Transverse colon (tissue), 3 donors: Measurements from ENCODE around the gene GPC2.

Source experiments
- CTCF ChIP-seq, 5 experiments: fragments of 200-600 bp in 3 of 5; fragments of 450-650 bp in 2 of 5; sonication (generic) in 3 of 5; IDR thresholded peaks; 1 replicate in 2 of 5; 2 replicates in 3 of 5; pipeline ENCODE4 v1.5.1; 2016 to 2017; ENCODE audit warnings: antibody characterized with exemption in 5 of 5, inconsistent platforms in 3 of 5, mild to moderate bottlenecking in 2 of 5, moderate library complexity in 1 of 5
- EP300 ChIP-seq: sonication (generic); formaldehyde crosslinking; IDR thresholded peaks from one replicate; pipeline ENCODE4 v1.6.1; 2017; ENCODE audit warnings: antibody characterized with exemption, low read depth

- TF ChIP-seq EP300, result no peak
- TF ChIP-seq CTCF (IDR thresholded peaks at IDR 0.05), result no peak
Measured at GRCh38 chr7:100211342-100211780, 34.2 kb upstream of the GPC2 start.
